Sigmoid colon (tissue), 7 donors: ENCODE data around the gene PYDC2. TPM values are rescaled to one million over a fixed set of nuclear protein-coding genes. Genes with fewer than 3 reads are reported as not detected.

Source experiments
- DNase-seq: peaks from one replicate; pipeline ENCODE4 v3.0.0-alpha.2; 2019
- H3K27ac ChIP-seq, 4 donors: fragments of 200-600 bp; sonication (generic); one replicate each; pipeline ENCODE4 v1.5.1; 2016 to 2019; ENCODE audit warnings: mild to moderate bottlenecking in 1 of 4
- H3K27me3 ChIP-seq, 3 donors: fragments of 200-600 bp; sonication (generic); one replicate each; pipeline ENCODE4 v1.5.1; 2019; ENCODE audit warnings: mild to moderate bottlenecking in 1 of 3
- H3K36me3 ChIP-seq, 4 donors: fragments of 200-600 bp; sonication (generic); one replicate each; pipeline ENCODE4 v1.5.1; 2016 to 2019
- H3K4me1 ChIP-seq, 4 donors: fragments of 200-600 bp; sonication (generic); one replicate each; pipeline ENCODE4 v1.5.1; 2017 to 2019
- H3K4me3 ChIP-seq, 4 donors: fragments of 200-600 bp; sonication (generic); one replicate each; pipeline ENCODE4 v1.5.1; 2017 to 2019; ENCODE audit warnings: mild to moderate bottlenecking in 2 of 4, moderate library complexity in 1 of 4
- H3K9me3 ChIP-seq, 4 donors: fragments of 200-600 bp in 3 of 4; sonication (generic) in 3 of 4; one replicate each; pipeline versions ENCODE4 v1.5.1 to v1.6.1; 2013 to 2019
- CTCF ChIP-seq, 4 experiments: fragments of 450-650 bp in 3 of 4; fragments of 200-600 bp in 1 of 4; IDR thresholded peaks; one replicate each; pipeline ENCODE4 v1.5.1; 2016 to 2019; ENCODE audit warnings: antibody characterized with exemption in 4 of 4, mild to moderate bottlenecking in 3 of 4, moderate library complexity in 2 of 4
- EP300 ChIP-seq, 4 donors: sonication (generic); formaldehyde crosslinking; IDR thresholded peaks; one replicate each; pipeline ENCODE4 v1.6.1; 2017; ENCODE audit warnings: antibody characterized with exemption in 4 of 4
- POLR2A ChIP-seq, 2 donors: fragments of 450-650 bp; IDR thresholded peaks; one replicate each; pipeline ENCODE4 v1.6.1; 2016; ENCODE audit warnings: antibody characterized with exemption in 2 of 2, mild to moderate bottlenecking in 2 of 2, moderate library complexity in 2 of 2
- POLR2AphosphoS5 ChIP-seq, 4 donors: sonication (generic); formaldehyde crosslinking; IDR thresholded peaks; one replicate each; pipeline ENCODE4 v1.6.1; 2017; ENCODE audit warnings: antibody characterized with exemption in 4 of 4
- WGBS, 2 donors: extraction: QIAGEN DNeasy Blood & Tissue Kit; methylation state at CpG; one replicate each; pipeline ENCODE4 v1.1.7; 2013; 5-methylcytosine and 5-hydroxymethylcytosine counted together
- intact Hi-C: fragments of 100-400 bp; cut with DNase I; formaldehyde crosslinking; loops from one replicate; pipeline ENCODE4 v1.15.1; 2023
- polyA plus RNA-seq, 3 donors: library from polyadenylated mRNA; stranded (reverse); fragments of 200-250 nt; gene quantifications; one replicate each; pipeline ENCODE4 v1.2.3, GENCODE V29; 2013
- small RNA-seq, 3 donors: library from RNA; depleted of rRNA; stranded (forward); fragments of <200 nt; gene quantifications; one replicate each; pipeline ENCODE3, GENCODE V24; 2016
- total RNA-seq, 4 donors: library from RNA; depleted of rRNA; stranded (reverse); fragments of >200 nt; gene quantifications; one replicate each; pipeline ENCODE4 v1.1.0, GENCODE V29; 2016
- donor health status: healthy with polysubstance abuse.
- donor health status: Bipolar disorder and iron deficiency.
- donor health status: healthy.

PYDC2 gene
- total and polyA plus RNA-seq, 7 donors, result not detected

DNA sequence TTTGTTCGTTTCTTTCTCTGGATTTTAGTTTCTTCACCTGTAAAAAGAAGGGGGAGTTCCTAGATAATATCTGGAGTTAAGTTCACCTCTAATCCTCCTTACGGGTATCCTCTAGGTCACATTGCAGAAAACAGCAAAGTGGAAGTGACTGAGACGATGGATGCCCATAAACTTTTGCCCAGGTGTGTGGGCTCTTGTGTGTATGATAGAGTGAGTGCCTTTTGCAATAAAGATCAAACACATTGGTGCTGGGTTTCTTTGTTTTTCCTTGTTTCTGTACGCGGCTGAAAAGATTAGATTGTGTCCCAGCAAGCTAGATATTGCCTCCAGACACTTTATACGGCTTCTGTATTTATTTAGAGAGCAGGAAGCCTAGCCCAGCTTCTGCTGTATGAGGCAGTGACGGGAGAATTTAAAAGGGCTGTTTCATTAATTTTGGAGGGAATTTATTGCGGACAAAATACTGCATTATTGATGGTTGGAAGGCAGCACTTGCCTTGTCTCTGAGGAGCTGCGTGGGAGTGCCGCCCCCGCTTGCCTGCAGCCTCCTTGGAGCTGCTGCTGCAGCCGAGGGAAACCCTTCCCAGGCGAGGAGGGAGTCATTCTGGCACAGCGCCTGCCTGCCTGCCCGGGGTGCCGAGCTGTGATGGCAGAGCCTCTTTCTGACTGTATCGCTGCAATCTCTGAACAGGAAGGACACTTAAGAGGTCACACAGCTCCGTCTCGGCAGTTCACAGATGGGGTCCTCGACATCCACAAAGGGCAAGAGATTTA lies 38.5 kb downstream of the PYDC2 start:
- Histone ChIP-seq H3K36me3 (no peaks in the 10 kb centered on the region), H3K9me3 (no peaks in the 10 kb centered on the region), H3K4me3 (peak overlapping the region in 3 of 4 donors; percentile 3 to 13 (median 12)), H3K4me1 (peaks cover 0 to 7% (median 3%) of the 10 kb centered on the region in 4 donors), H3K27ac (no peak overlapping the region), H3K27me3 (no peaks in the 10 kb centered on the region)
- TF ChIP-seq POLR2AphosphoS5 (IDR thresholded peaks at IDR 0.05) (no peak), POLR2A (IDR thresholded peaks at IDR 0.05) (no peak), EP300 (IDR thresholded peaks at IDR 0.05) (no peak), CTCF (IDR thresholded peaks at IDR 0.05) (no peak)
- DNase-seq, result peak; percentile 59
- WGBS, 2 donors, result 16 to 42% methylated on average over 20 of the region's 20 CpGs
- intact Hi-C loops, result no loop called here

DNA sequence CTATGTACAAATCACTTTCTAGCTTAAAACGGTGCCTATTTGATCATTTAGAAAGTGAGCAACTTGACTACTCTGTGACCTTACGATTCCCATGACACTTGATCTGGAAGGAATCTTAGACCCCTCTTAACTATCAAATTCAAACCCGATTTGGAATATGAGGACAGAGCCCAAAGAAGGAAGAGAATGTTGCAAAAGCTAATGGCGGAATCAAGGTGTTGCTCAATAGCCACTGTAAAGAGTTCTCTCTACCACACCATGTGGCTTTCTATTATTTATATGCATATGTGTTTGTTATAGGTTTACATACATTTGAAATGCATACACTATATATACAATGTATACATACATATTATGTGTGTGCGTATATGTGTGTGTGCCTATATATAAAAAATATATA lies 39.9 kb downstream of the PYDC2 start:
- H3K27me3 ChIP-seq, result no peaks in the 10 kb centered on the region
- no peaks in the 10 kb centered on the region for H3K9me3 ChIP-seq
- DNase-seq, result no peak
- H3K27ac ChIP-seq, result no peak overlapping the region
- intact Hi-C loops, result no loop called here
- WGBS, 2 donors, result 91 to 93% methylated on average over 5 of the region's 5 CpGs
- no peak overlapping the region for H3K4me3 ChIP-seq
- H3K36me3 ChIP-seq, result no peaks in the 10 kb centered on the region
- no peak for TF ChIP-seq POLR2AphosphoS5 (IDR thresholded peaks at IDR 0.05)
- no peak for TF ChIP-seq POLR2A (IDR thresholded peaks at IDR 0.05)
- TF ChIP-seq EP300 (IDR thresholded peaks at IDR 0.05), result no peak
- TF ChIP-seq CTCF (IDR thresholded peaks at IDR 0.05), result no peak
- H3K4me1 ChIP-seq, result peaks cover 0 to 7% (median 3%) of the 10 kb centered on the region in 4 donors

- Histone ChIP-seq H3K4me1 (peaks cover 0 to 7% (median 3%) of the 10 kb centered on the region in 4 donors), H3K9me3 (no peaks in the 10 kb centered on the region), H3K36me3 (no peaks in the 10 kb centered on the region), H3K4me3 (no peak overlapping the region), H3K27ac (no peak overlapping the region), H3K27me3 (no peaks in the 10 kb centered on the region)
- TF ChIP-seq EP300 (IDR thresholded peaks at IDR 0.05), result no peak
- no peak for TF ChIP-seq CTCF (IDR thresholded peaks at IDR 0.05)
- no peak for TF ChIP-seq POLR2A (IDR thresholded peaks at IDR 0.05)
- TF ChIP-seq POLR2AphosphoS5 (IDR thresholded peaks at IDR 0.05), result no peak
- WGBS, 2 donors, result 60 to 65% methylated on average over 3 of the region's 3 CpGs
- intact Hi-C loops, result no loop called here
- no peak for DNase-seq
Measured at GRCh38 chr3:191502583-191502982, 41.6 kb downstream of the PYDC2 start.

- no peaks in the 10 kb centered on the region for H3K36me3 ChIP-seq
- no peaks in the 10 kb centered on the region for H3K4me1 ChIP-seq
- no peaks in the 10 kb centered on the region for H3K9me3 ChIP-seq
- 42 to 77% methylated on average over 2 of the region's 2 CpGs for WGBS, 2 donors
- no peaks in the 10 kb centered on the region for H3K27me3 ChIP-seq
- H3K4me3 ChIP-seq, result no peak overlapping the region
- TF ChIP-seq EP300 (IDR thresholded peaks at IDR 0.05) (no peak), CTCF (IDR thresholded peaks at IDR 0.05) (no peak), POLR2A (IDR thresholded peaks at IDR 0.05) (no peak), POLR2AphosphoS5 (IDR thresholded peaks at IDR 0.05) (no peak)
- DNase-seq, result no peak
- intact Hi-C loops, result no loop called here
- no peak overlapping the region for H3K27ac ChIP-seq
Measured at GRCh38 chr3:191509078-191509477, 48.1 kb downstream of the PYDC2 start.

Small RNA genes lying within 50 kb of the gene (small RNA-seq; reads per million reads assigned to genes)
- 0 reads per million in 3 donors for gene PYDC2

Other genes starting within 250 kb of the PYDC2 start
- 100 to 1,000 TPM; 103 to 128 (median 116) TPM for gene CCDC50, start 131.8 kb upstream of the PYDC2 start, total RNA-seq
- gene CCDC50, start 131.8 kb upstream of the PYDC2 start, polyA plus RNA-seq, result 10 to 100 TPM; 20.8 to 26.0 (median 21.0) TPM
- gene UTS2B, start 130.6 kb upstream of the PYDC2 start, total RNA-seq, result under 1 TPM in 2 of 4 donors, not detected in 2; 0.28 to 0.71 TPM
- gene UTS2B, start 130.6 kb upstream of the PYDC2 start, polyA plus RNA-seq, result under 1 TPM in 1 of 3 donors, not detected in 2; 0.17 TPM